ENCODE data around the gene PLXDC2.

The PLXDC2 gene

GRCh38 chr10:19832699-19833098, 16.5 kb downstream of the PLXDC2 start:
- no peaks in the 10 kb centered on the region for H3K27me3 ChIP-seq (ENCODE audit: control insufficient read depth in 1 of 2, insufficient read depth in 2 of 2, low read length in 2 of 2)
- no peaks in the 10 kb centered on the region for H3K4me1 ChIP-seq (ENCODE audit: control insufficient read depth in 1 of 2, insufficient read depth in 2 of 2, low read length in 2 of 2)
- no peaks in the 10 kb centered on the region for H3K9me3 ChIP-seq (ENCODE audit: control insufficient read depth in 1 of 2, low read length in 2 of 2)
- H3K36me3 ChIP-seq (ENCODE audit: control insufficient read depth in 1 of 2, insufficient read depth in 2 of 2, low read length in 2 of 2): no peaks in the 10 kb centered on the region
- H3K9ac ChIP-seq (ENCODE audit: low read depth in 1 of 2, low read length in 2 of 2): no peak overlapping the region
- no peak overlapping the region for H3K27ac ChIP-seq (ENCODE audit: low read depth, low read length)
- H3K4me3 ChIP-seq (ENCODE audit: low read depth in 1 of 2, low read length in 2 of 2): no peak overlapping the region

- H3K9me3 ChIP-seq (ENCODE audit: control insufficient read depth in 1 of 2, low read length in 2 of 2): no peaks in the 10 kb centered on the region
- H3K4me3 ChIP-seq (ENCODE audit: low read depth in 1 of 2, low read length in 2 of 2): no peak overlapping the region
- H3K27ac ChIP-seq (ENCODE audit: low read depth, low read length): no peak overlapping the region
- no peak overlapping the region for H3K9ac ChIP-seq (ENCODE audit: low read depth in 1 of 2, low read length in 2 of 2)
- H3K27me3 ChIP-seq (ENCODE audit: control insufficient read depth in 1 of 2, insufficient read depth in 2 of 2, low read length in 2 of 2): no peaks in the 10 kb centered on the region
- no peaks in the 10 kb centered on the region for H3K36me3 ChIP-seq (ENCODE audit: control insufficient read depth in 1 of 2, insufficient read depth in 2 of 2, low read length in 2 of 2)
- no peaks in the 10 kb centered on the region for H3K4me1 ChIP-seq (ENCODE audit: control insufficient read depth in 1 of 2, insufficient read depth in 2 of 2, low read length in 2 of 2)
Measured at GRCh38 chr10:19833170-19833824, 17.1 kb downstream of the PLXDC2 start.

DNA sequence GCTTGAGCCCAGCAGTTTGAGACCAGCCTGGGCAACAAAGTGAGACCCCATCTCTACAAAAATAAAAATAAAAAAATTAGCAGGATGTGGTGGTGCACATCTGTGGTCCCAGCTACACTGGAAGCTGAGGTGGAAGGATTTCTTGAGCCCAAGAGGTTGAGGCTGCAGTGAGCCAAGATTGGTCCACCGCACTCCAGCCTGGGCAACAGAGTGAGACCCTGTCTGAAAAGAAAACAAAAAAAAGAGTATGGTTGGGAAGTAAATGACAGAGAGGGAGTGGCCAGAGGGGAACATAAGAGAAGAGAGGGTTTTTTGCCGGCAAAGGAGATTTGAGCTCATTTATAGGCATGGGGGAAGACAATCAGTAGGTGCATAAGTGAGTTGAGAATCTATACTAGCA, 19.7 kb downstream of the PLXDC2 start:
- H3K27me3 ChIP-seq (ENCODE audit: control insufficient read depth in 1 of 2, insufficient read depth in 2 of 2, low read length in 2 of 2): no peaks in the 10 kb centered on the region
- no peak overlapping the region for H3K27ac ChIP-seq (ENCODE audit: low read depth, low read length)
- H3K9ac ChIP-seq (ENCODE audit: low read depth in 1 of 2, low read length in 2 of 2): no peak overlapping the region
- H3K36me3 ChIP-seq (ENCODE audit: control insufficient read depth in 1 of 2, insufficient read depth in 2 of 2, low read length in 2 of 2): no peaks in the 10 kb centered on the region
- no peak overlapping the region for H3K4me3 ChIP-seq (ENCODE audit: low read depth in 1 of 2, low read length in 2 of 2)
- H3K9me3 ChIP-seq (ENCODE audit: control insufficient read depth in 1 of 2, low read length in 2 of 2): no peaks in the 10 kb centered on the region
- H3K4me1 ChIP-seq (ENCODE audit: control insufficient read depth in 1 of 2, insufficient read depth in 2 of 2, low read length in 2 of 2): no peaks in the 10 kb centered on the region

- H3K9me3 ChIP-seq (ENCODE audit: control insufficient read depth in 1 of 2, low read length in 2 of 2): no peaks in the 10 kb centered on the region
- no peaks in the 10 kb centered on the region for H3K36me3 ChIP-seq (ENCODE audit: control insufficient read depth in 1 of 2, insufficient read depth in 2 of 2, low read length in 2 of 2)
- H3K27ac ChIP-seq (ENCODE audit: low read depth, low read length): no peak overlapping the region
- no peaks in the 10 kb centered on the region for H3K27me3 ChIP-seq (ENCODE audit: control insufficient read depth in 1 of 2, insufficient read depth in 2 of 2, low read length in 2 of 2)
- no peaks in the 10 kb centered on the region for H3K4me1 ChIP-seq (ENCODE audit: control insufficient read depth in 1 of 2, insufficient read depth in 2 of 2, low read length in 2 of 2)
- H3K4me3 ChIP-seq (ENCODE audit: low read depth in 1 of 2, low read length in 2 of 2): no peak overlapping the region
- H3K9ac ChIP-seq (ENCODE audit: low read depth in 1 of 2, low read length in 2 of 2): no peak overlapping the region
Measured at GRCh38 chr10:19839090-19839489, 22.9 kb downstream of the PLXDC2 start.

DNA sequence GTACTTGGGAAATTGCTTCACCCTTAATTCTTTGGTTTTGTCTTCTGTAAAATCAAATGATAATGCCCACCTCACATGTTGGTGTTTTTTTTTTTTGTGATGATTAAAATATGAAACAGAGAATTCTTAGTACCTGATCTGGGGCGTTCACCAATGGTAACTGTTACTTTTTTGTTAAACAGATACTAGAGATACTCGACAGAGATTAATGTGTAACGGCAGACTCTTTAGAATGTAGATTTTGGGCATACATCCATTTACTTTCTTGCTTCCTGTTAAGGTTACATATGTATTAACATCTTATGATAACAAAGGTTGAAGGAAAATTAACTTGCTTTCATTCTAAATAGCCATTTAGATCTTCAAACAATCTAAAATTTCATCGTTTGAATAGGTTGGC, 23.3 kb downstream of the PLXDC2 start:
- Histone ChIP-seq H3K4me3 (ENCODE audit: low read depth in 1 of 2, low read length in 2 of 2) (no peak overlapping the region), H3K9me3 (ENCODE audit: control insufficient read depth in 1 of 2, low read length in 2 of 2) (no peaks in the 10 kb centered on the region), H3K9ac (ENCODE audit: low read depth in 1 of 2, low read length in 2 of 2) (no peak overlapping the region), H3K27ac (ENCODE audit: low read depth, low read length) (no peak overlapping the region), H3K4me1 (ENCODE audit: control insufficient read depth in 1 of 2, insufficient read depth in 2 of 2, low read length in 2 of 2) (no peaks in the 10 kb centered on the region), H3K36me3 (ENCODE audit: control insufficient read depth in 1 of 2, insufficient read depth in 2 of 2, low read length in 2 of 2) (no peaks in the 10 kb centered on the region), H3K27me3 (ENCODE audit: control insufficient read depth in 1 of 2, insufficient read depth in 2 of 2, low read length in 2 of 2) (no peaks in the 10 kb centered on the region)

DNA sequence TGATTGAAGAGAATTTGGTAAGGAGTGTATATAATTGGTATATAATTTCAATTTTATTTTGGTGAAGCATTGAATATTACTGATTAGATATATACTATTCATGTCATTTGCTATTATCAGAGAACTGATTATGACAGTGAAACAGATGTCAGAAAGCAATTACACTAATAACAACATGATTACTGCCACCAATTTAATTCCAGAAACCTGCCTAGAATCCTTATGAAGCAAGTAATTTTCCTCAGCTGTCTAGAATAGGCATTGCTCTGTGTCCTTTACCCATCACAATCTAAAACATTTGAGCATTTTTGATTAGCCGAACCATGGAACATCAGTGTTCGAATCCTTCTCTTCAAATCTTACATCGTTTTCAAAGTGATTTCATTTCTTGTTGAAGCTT, 24.5 kb downstream of the PLXDC2 start:
- no peaks in the 10 kb centered on the region for H3K27me3 ChIP-seq (ENCODE audit: control insufficient read depth in 1 of 2, insufficient read depth in 2 of 2, low read length in 2 of 2)
- H3K4me3 ChIP-seq (ENCODE audit: low read depth in 1 of 2, low read length in 2 of 2): no peak overlapping the region
- no peaks in the 10 kb centered on the region for H3K9me3 ChIP-seq (ENCODE audit: control insufficient read depth in 1 of 2, low read length in 2 of 2)
- H3K36me3 ChIP-seq (ENCODE audit: control insufficient read depth in 1 of 2, insufficient read depth in 2 of 2, low read length in 2 of 2): no peaks in the 10 kb centered on the region
- no peak overlapping the region for H3K9ac ChIP-seq (ENCODE audit: low read depth in 1 of 2, low read length in 2 of 2)
- peaks cover 0 to 4% of the 10 kb centered on the region in 2 donors for H3K4me1 ChIP-seq (ENCODE audit: control insufficient read depth in 1 of 2, insufficient read depth in 2 of 2, low read length in 2 of 2)
- no peak overlapping the region for H3K27ac ChIP-seq (ENCODE audit: low read depth, low read length)

DNA sequence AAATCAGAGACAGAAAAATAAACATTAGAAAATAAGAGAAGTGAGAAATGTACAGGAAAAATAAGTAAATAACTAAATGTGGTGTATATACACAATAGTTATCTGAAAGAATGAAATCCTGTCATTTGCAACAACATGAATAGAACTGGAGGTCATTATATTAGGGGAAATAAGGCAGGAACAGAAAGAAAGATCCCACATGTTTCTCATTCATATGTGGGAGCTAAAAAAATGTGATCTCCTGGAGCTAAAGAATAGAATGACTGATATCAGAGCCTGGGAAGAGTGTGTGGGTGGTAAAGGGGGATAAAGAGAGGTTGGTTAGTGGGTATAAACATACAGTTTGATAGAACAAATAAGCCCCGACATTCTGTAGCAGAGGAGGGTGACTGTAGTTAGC, 27.3 kb downstream of the PLXDC2 start:
- no peaks in the 10 kb centered on the region for H3K9me3 ChIP-seq (ENCODE audit: control insufficient read depth in 1 of 2, low read length in 2 of 2)
- no peaks in the 10 kb centered on the region for H3K36me3 ChIP-seq (ENCODE audit: control insufficient read depth in 1 of 2, insufficient read depth in 2 of 2, low read length in 2 of 2)
- no peak overlapping the region for H3K4me3 ChIP-seq (ENCODE audit: low read depth in 1 of 2, low read length in 2 of 2)
- peaks cover 0 to 5% of the 10 kb centered on the region in 2 donors for H3K4me1 ChIP-seq (ENCODE audit: control insufficient read depth in 1 of 2, insufficient read depth in 2 of 2, low read length in 2 of 2)
- no peak overlapping the region for H3K27ac ChIP-seq (ENCODE audit: low read depth, low read length)
- H3K9ac ChIP-seq (ENCODE audit: low read depth in 1 of 2, low read length in 2 of 2): no peak overlapping the region
- H3K27me3 ChIP-seq (ENCODE audit: control insufficient read depth in 1 of 2, insufficient read depth in 2 of 2, low read length in 2 of 2): no peaks in the 10 kb centered on the region

DNA sequence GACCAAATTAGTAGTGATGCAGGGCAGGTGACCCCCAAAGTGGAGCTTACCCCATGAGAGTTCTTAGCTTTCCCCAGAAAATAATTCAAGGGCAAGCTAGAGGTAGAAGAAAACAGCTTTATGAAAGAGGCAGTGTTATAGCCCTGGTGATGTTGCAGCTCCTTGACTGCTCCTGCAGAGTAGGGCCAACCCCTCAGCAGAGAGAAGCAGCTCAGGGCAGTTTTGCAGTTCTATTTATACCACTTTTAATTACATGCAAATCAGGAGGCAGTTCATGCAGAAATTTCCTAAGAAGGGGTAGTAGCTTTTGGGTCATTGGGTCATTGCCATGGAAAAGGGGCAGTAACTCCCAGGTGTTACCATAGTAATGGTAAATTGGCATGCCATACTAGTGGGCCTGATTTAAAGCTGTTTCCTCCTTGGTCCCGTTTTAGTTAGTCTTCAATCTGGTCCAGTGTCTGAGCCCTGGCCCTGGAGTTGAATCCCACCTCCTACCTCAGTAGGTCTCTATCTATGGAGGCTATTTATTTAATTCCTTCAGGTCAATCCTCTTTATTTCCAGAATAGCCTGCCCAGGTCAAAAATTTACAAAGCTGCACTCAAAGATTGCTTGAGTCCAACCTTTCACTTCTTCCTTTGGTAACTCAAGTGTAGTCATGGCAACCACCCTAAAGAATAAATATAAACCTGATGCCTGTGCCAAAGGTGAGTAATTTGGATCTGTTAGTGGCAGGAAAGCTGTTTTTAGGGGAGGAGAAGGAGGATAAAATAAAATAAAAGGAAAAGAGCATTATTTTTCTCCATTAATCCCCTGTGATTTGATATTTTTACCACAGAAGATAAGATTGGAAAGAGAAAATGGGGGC, 29.5 kb downstream of the PLXDC2 start:
- Histone ChIP-seq H3K9ac (ENCODE audit: low read depth in 1 of 2, low read length in 2 of 2) (no peak overlapping the region), H3K27me3 (ENCODE audit: control insufficient read depth in 1 of 2, insufficient read depth in 2 of 2, low read length in 2 of 2) (no peaks in the 10 kb centered on the region), H3K4me1 (ENCODE audit: control insufficient read depth in 1 of 2, insufficient read depth in 2 of 2, low read length in 2 of 2) (peaks cover 0 to 5% of the 10 kb centered on the region in 2 donors), H3K9me3 (ENCODE audit: control insufficient read depth in 1 of 2, low read length in 2 of 2) (no peaks in the 10 kb centered on the region), H3K27ac (ENCODE audit: low read depth, low read length) (no peak overlapping the region), H3K36me3 (ENCODE audit: control insufficient read depth in 1 of 2, insufficient read depth in 2 of 2, low read length in 2 of 2) (no peaks in the 10 kb centered on the region), H3K4me3 (ENCODE audit: low read depth in 1 of 2, low read length in 2 of 2) (no peak overlapping the region)

DNA sequence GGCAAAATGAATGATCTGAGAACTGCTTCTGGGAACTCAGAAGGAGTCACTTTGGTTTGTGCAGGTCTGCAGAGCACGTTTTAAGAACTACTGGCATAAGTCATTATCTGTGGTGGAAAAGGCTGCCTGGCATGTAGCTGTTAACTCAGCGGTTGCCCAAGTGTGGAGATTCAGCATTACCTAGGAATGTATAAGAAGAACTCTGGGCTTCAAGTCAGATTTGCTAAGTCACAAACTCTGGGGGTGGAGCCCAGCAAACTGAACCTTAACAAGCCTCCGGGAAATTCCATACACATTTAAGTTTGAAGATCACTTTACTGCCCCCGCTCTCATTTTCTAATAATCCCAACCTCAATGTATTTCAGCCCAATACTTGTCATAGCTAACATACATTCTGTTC, 31.1 kb downstream of the PLXDC2 start:
- H3K9me3 ChIP-seq (ENCODE audit: control insufficient read depth in 1 of 2, low read length in 2 of 2): no peaks in the 10 kb centered on the region
- H3K27ac ChIP-seq (ENCODE audit: low read depth, low read length): no peak overlapping the region
- H3K27me3 ChIP-seq (ENCODE audit: control insufficient read depth in 1 of 2, insufficient read depth in 2 of 2, low read length in 2 of 2): no peaks in the 10 kb centered on the region
- no peak overlapping the region for H3K9ac ChIP-seq (ENCODE audit: low read depth in 1 of 2, low read length in 2 of 2)
- H3K4me1 ChIP-seq (ENCODE audit: control insufficient read depth in 1 of 2, insufficient read depth in 2 of 2, low read length in 2 of 2): peaks cover 0 to 5% of the 10 kb centered on the region in 2 donors
- H3K4me3 ChIP-seq (ENCODE audit: low read depth in 1 of 2, low read length in 2 of 2): no peak overlapping the region
- no peaks in the 10 kb centered on the region for H3K36me3 ChIP-seq (ENCODE audit: control insufficient read depth in 1 of 2, insufficient read depth in 2 of 2, low read length in 2 of 2)

DNA sequence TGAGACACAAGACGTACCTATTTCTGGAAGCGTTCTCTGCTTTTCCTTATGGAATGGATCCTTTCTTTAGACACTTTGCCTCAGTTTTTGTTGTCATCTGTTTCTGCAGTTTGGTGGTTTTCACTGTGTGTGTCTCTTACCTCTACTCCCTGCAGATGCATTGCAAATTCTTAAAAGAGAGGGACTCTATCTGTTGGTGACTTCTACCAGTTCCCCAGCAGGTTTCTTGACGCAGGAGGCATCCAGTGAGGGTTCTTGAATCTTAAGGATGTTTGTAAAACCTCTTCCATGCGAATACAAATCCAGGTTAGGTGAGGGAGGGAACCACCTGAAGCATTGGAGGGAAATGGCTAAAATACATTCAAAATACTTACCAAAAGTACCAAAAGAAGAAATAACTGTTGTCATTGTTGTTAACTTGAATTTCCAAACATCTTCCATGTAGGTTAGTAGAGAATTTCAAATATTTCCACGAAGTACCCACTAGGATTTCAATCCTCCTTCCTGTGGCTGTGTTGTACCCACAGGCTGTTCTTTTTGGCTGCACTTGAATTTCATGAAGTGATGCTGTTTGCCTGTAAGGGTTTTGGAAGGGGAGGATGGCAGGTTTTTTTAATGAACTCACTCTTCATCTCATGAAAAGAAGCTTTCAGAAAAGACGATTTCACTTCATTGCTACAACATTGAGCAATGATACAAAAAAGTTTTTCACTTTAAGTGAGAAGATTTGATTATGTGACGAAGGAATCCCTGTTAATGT, 32.2 kb downstream of the PLXDC2 start:
- no peaks in the 10 kb centered on the region for H3K9me3 ChIP-seq (ENCODE audit: control insufficient read depth in 1 of 2, low read length in 2 of 2)
- no peak overlapping the region for H3K27ac ChIP-seq (ENCODE audit: low read depth, low read length)
- H3K36me3 ChIP-seq (ENCODE audit: control insufficient read depth in 1 of 2, insufficient read depth in 2 of 2, low read length in 2 of 2): no peaks in the 10 kb centered on the region
- H3K4me1 ChIP-seq (ENCODE audit: control insufficient read depth in 1 of 2, insufficient read depth in 2 of 2, low read length in 2 of 2): peaks cover 0 to 5% of the 10 kb centered on the region in 2 donors
- no peaks in the 10 kb centered on the region for H3K27me3 ChIP-seq (ENCODE audit: control insufficient read depth in 1 of 2, insufficient read depth in 2 of 2, low read length in 2 of 2)
- no peak overlapping the region for H3K4me3 ChIP-seq (ENCODE audit: low read depth in 1 of 2, low read length in 2 of 2)
- H3K9ac ChIP-seq (ENCODE audit: low read depth in 1 of 2, low read length in 2 of 2): no peak overlapping the region
